Activated CD4-positive, alpha-beta memory T cell treated with anti-CD3 and anti-CD28 coated beads, Interleukin-2, amount 10 ng/mL, durations not matched to agents 7 days and 5 days (primary cell): Measurements from ENCODE around the gene CALHM2. TPM values are rescaled to one million over a fixed set of nuclear protein-coding genes. Genes with fewer than 3 reads are reported as not detected.
"Not testable (repeated sequence)": the region's sequence is repeated elsewhere in the genome, so short reads cannot be mapped to it uniquely, and the experiment has no call there.

ENCODE experiments used
- CTCF ChIA-PET: fragments of 350-600 bp; sonication (Branson Sonifier 250); formaldehyde crosslinking; loops from one replicate; lab custom pipeline; 2021; ENCODE audit warnings: antibody characterized with exemption, inconsistent platforms; lab: Charles Lee
- POLR2A ChIA-PET: fragments of 350-600 bp; sonication (Branson Sonifier 250); formaldehyde crosslinking; loops from one replicate; lab custom pipeline; 2021; ENCODE audit warnings: antibody characterized with exemption; lab: Charles Lee
- DNase-seq: peaks from one replicate; pipeline ENCODE4 v3.0.0-alpha.2; 2020
- H3K27ac Mint-ChIP-seq: one replicate; pipeline ENCODE4 v1.8.0; 2021; ENCODE audit warnings: mild to moderate bottlenecking, mixed read lengths
- H3K27me3 Mint-ChIP-seq: one replicate; pipeline ENCODE4 v1.8.0; 2021; ENCODE audit warnings: mixed read lengths
- H3K36me3 Mint-ChIP-seq: one replicate; pipeline ENCODE4 v1.8.0; 2021; ENCODE audit warnings: low read depth, mixed read lengths
- H3K4me1 Mint-ChIP-seq: one replicate; pipeline ENCODE4 v1.8.0; 2021; ENCODE audit warnings: mixed read lengths
- H3K4me3 Mint-ChIP-seq: one replicate; pipeline ENCODE4 v1.8.0; 2021; ENCODE audit warnings: mild to moderate bottlenecking, mixed read lengths
- H3K9me3 Mint-ChIP-seq: one replicate; pipeline ENCODE4 v1.8.0; 2021; ENCODE audit warnings: mixed read lengths
- total RNA-seq, 2 experiments: library from RNA; stranded (reverse); gene quantifications; one replicate each; pipeline ENCODE4 v1.2.3, GENCODE V29; 2021

Gene CALHM2
- total RNA-seq, 2 experiments from 2014 or later = 135 to 138 TPM

DNA sequence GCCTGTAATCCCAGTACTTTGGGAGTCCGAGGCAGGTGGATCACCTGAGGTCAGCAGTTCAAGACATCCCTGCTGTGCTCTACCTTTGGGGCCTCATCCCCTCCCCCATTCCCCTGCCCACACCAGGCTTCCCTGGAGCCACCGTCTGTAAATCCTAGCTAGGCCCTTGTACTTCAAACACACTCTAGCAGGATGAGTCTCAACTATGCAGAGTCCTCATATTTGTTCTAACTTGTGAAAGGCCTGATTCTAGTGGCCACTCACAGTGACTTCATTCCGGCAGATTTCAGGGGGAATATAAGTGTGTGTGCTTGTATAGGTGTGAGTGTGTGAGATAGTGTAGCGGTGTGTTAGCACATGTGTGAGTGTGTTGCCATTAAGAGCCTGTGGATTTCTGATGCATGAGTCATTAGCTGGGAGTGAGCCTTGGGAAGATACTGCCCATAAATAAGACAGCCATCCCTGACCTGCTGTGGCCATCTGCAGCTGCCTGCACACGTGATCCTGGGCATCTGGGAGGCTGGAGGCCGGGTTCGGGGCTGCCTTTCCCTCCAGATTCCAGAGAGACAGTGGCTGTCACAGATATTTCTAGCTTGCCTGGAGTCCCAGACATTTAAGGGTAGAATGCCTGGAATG lies 39.7 kb upstream of the CALHM2 start:
- Mint-ChIP-seq H3K27me3 (peaks cover 52% of the 10 kb centered on the region), H3K4me1 (peaks cover 22% of the 10 kb centered on the region), H3K27ac (no peak overlapping the region), H3K4me3 (no peak overlapping the region), H3K36me3 (no peaks in the 10 kb centered on the region), H3K9me3 (no peaks in the 10 kb centered on the region)
- ChIA-PET CTCF (interaction anchor here (1.7 to 12.3 kb wide), 3 partner anchors 9 to 77 kb away, joined by 4 to 228 read pairs (median 6); no protein-coding TSS in a partner anchor), POLR2A (interaction anchor here (0.6 to 2.8 kb wide), 6 partner anchors 12 to 107 kb away, joined by 3 to 13 read pairs (median 3); no protein-coding TSS in a partner anchor)
- DNase-seq = no peak

GRCh38 chr10:103490986-103491314 lies 38.8 kb upstream of the CALHM2 start:
- Mint-ChIP-seq H3K27ac (no peak overlapping the region), H3K27me3 (peaks cover 47% of the 10 kb centered on the region), H3K9me3 (no peaks in the 10 kb centered on the region), H3K4me1 (peaks cover 22% of the 10 kb centered on the region), H3K36me3 (no peaks in the 10 kb centered on the region), H3K4me3 (no peak overlapping the region)
- POLR2A ChIA-PET = interaction anchor here (0.6 to 1.1 kb wide), 3 partner anchors 16 to 64 kb away, joined by 3 read pairs; no protein-coding TSS in a partner anchor
- DNase-seq = no peak
- CTCF ChIA-PET = interaction anchor here (0.9 to 12.3 kb wide), 4 partner anchors 10 to 76 kb away, joined by 3 to 228 read pairs (median 4); no protein-coding TSS in a partner anchor

DNA sequence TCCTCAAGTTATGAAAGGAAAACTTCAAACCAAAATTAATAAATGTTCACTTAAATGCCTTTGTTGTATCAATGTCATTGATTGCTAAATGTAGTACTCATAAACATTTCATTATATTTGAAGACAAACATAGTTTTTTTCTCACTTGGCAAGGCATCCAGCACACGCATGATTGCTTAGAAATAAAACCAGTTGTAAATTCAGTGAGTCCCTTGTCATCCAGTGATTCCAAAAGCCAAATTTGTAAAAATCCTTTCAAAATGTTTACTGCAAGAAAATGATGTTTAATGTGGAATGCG lies 35.2 kb upstream of the CALHM2 start:
- Mint-ChIP-seq H3K36me3 (no peaks in the 10 kb centered on the region), H3K9me3 (no peaks in the 10 kb centered on the region), H3K4me3 (no peak overlapping the region), H3K4me1 (peaks cover 15% of the 10 kb centered on the region), H3K27me3 (peaks cover 22% of the 10 kb centered on the region), H3K27ac (no peak overlapping the region)
- DNase-seq = no peak
- ChIA-PET CTCF (interaction anchor here (12.3 kb wide), 1 partner anchor 72 kb away, joined by 228 read pairs; no protein-coding TSS in a partner anchor), POLR2A (interaction anchor here (2.4 kb wide), 1 partner anchor 35 kb away, joined by 7 read pairs; the partner anchor contains the start of gene CALHM2)

GRCh38 chr10:103486635-103487409 lies 34.7 kb upstream of the CALHM2 start:
- not testable (repeated sequence) for H3K36me3 Mint-ChIP-seq, H3K4me3 Mint-ChIP-seq, DNase-seq, H3K27ac Mint-ChIP-seq, H3K9me3 Mint-ChIP-seq
- H3K27me3 Mint-ChIP-seq = peaks cover 16% of the 10 kb centered on the region
- ChIA-PET POLR2A (interaction anchor here (2.4 kb wide), 1 partner anchor 34 kb away, joined by 7 read pairs; the partner anchor contains the start of gene CALHM2), CTCF (interaction anchor here (1.0 to 12.3 kb wide), 12 partner anchors 10 to 133 kb away, joined by 3 to 228 read pairs (median 4); partner anchors contain the start of gene CALHM2)
- peaks cover 20% of the 10 kb centered on the region for H3K4me1 Mint-ChIP-seq

DNA sequence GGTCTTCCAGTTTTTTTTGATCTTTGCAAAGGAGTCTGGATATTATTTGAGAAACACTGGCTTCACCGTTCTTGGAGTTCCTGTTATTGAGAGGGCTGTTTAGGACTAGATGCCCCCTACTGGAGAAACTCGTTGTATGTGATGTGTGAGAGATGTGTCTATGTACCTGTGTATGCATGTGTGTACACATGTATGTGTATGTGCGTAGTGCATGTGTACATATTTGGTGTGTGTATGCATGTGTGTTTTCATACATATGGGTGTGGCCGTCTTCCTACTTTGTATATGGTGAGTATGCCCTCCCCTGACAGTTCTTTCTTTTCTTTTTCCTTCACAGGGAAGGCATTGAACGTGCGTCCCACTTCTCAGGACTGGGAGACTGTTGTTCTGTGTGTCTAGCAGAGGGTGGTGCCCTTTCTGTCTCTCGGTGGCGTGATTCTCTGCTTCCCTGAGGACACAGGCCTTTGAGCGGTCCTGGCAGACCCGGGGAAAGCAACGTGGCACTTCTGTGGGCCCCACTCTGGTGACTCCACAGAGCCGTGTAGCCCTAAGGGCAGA lies 29.9 kb upstream of the CALHM2 start:
- ChIA-PET CTCF (interaction anchor here (0.8 to 12.3 kb wide), 9 partner anchors 9 to 67 kb away, joined by 3 to 228 read pairs (median 9); partner anchors contain the start of genes CALHM1, CALHM2 and NEURL1), POLR2A (interaction anchor here (1.9 kb wide), 1 partner anchor 30 kb away, joined by 7 read pairs; the partner anchor contains the start of gene CALHM2)
- no peaks in the 10 kb centered on the region for H3K36me3 Mint-ChIP-seq
- no peak overlapping the region for H3K27ac Mint-ChIP-seq
- no peaks in the 10 kb centered on the region for H3K9me3 Mint-ChIP-seq
- peaks cover 3% of the 10 kb centered on the region for H3K27me3 Mint-ChIP-seq
- peak; percentile 38 for DNase-seq
- H3K4me3 Mint-ChIP-seq = no peak overlapping the region
- peaks cover 36% of the 10 kb centered on the region for H3K4me1 Mint-ChIP-seq

DNA sequence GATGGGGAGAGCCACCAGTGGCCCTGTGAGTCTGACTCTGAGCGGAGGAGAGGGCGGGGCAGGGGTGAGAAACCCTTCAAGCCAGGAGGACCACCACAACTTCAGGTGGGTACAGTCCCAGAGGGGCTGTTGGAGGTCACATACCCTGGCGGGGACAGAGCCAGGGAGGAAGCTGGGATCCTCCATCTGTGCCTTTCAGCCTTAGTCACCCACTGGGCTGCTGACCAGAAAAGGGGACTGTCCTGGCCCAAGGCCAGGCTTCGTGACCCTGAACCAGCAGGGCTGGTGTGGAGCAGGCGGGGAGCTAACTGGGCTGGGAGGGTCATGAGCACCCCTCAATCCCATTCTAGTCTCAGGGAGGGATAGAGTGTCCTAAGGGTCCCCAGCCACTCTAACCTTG lies 28.4 kb upstream of the CALHM2 start:
- H3K4me1 Mint-ChIP-seq = peaks cover 42% of the 10 kb centered on the region
- no peak overlapping the region for H3K27ac Mint-ChIP-seq
- H3K27me3 Mint-ChIP-seq = no peaks in the 10 kb centered on the region
- no peaks in the 10 kb centered on the region for H3K9me3 Mint-ChIP-seq
- DNase-seq = no peak
- H3K4me3 Mint-ChIP-seq = no peak overlapping the region
- ChIA-PET CTCF (interaction anchor here (0.6 to 2.1 kb wide), 10 partner anchors 9 to 566 kb away, joined by 3 to 18 read pairs (median 6); partner anchors contain the start of gene CALHM2), POLR2A (interaction anchor here (1.4 to 1.9 kb wide), 3 partner anchors 26 to 61 kb away, joined by 3 to 7 read pairs (median 4); partner anchors contain the start of gene CALHM2)
- no peaks in the 10 kb centered on the region for H3K36me3 Mint-ChIP-seq

DNA sequence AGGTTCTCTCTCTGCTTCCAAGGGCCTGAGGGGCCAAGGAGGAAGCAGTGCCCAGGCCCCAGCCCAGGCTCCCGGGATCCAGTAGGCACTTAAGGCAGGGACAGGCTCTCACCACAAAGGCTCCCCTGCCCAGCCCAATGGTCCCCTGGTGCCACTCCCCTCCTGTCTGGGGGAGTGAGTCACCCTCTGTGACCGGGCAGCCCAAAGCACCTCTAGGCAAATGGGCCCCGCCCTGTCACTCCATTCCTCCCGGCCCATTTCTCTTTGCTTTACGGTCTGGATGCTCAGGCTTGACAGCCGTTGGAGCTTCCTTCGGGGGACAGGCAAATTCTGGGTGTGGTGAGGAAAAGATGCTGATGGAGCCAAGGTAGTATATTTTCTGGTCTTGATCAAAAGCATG lies 27.0 kb upstream of the CALHM2 start, which contains the start of gene CALHM3:
TSS of gene CALHM3 (minus strand) at position 106 of the 400 bp plus-strand sequence. CDS start 208 bp downstream, outside the sequence.
- Mint-ChIP-seq H3K27ac (no peak within 1 kb of the TSS), H3K4me1 (peaks cover 49% of the 10 kb centered on the region), H3K36me3 (no peaks in the 10 kb centered on the region), H3K9me3 (no peaks in the 10 kb centered on the region), H3K4me3 (no peak within 1 kb of the TSS), H3K27me3 (no peaks in the 10 kb centered on the region)
- ChIA-PET POLR2A (interaction anchor here (1.4 kb wide), 2 partner anchors 24 to 27 kb away, joined by 3 to 4 read pairs; partner anchors contain the start of gene CALHM2), CTCF (interaction anchor here (1.3 to 5.5 kb wide), 3 partner anchors 28 to 63 kb away, joined by 5 to 34 read pairs (median 6); partner anchors contain the start of gene CALHM2)
- no peak for DNase-seq

- Mint-ChIP-seq H3K4me1 (peaks cover 53% of the 10 kb centered on the region), H3K27me3 (no peaks in the 10 kb centered on the region), H3K36me3 (no peaks in the 10 kb centered on the region), H3K27ac (no peak overlapping the region), H3K9me3 (no peaks in the 10 kb centered on the region), H3K4me3 (no peak overlapping the region)
- POLR2A ChIA-PET = interaction anchor here (1.4 kb wide), 1 partner anchor 27 kb away, joined by 4 read pairs; the partner anchor contains the start of gene CALHM2
- DNase-seq = no peak
- CTCF ChIA-PET = interaction anchor here (1.3 to 5.5 kb wide), 3 partner anchors 27 to 62 kb away, joined by 5 to 34 read pairs (median 6); partner anchors contain the start of gene CALHM2
Observed at GRCh38 chr10:103478671-103479070, 26.5 kb upstream of the CALHM2 start.

DNA sequence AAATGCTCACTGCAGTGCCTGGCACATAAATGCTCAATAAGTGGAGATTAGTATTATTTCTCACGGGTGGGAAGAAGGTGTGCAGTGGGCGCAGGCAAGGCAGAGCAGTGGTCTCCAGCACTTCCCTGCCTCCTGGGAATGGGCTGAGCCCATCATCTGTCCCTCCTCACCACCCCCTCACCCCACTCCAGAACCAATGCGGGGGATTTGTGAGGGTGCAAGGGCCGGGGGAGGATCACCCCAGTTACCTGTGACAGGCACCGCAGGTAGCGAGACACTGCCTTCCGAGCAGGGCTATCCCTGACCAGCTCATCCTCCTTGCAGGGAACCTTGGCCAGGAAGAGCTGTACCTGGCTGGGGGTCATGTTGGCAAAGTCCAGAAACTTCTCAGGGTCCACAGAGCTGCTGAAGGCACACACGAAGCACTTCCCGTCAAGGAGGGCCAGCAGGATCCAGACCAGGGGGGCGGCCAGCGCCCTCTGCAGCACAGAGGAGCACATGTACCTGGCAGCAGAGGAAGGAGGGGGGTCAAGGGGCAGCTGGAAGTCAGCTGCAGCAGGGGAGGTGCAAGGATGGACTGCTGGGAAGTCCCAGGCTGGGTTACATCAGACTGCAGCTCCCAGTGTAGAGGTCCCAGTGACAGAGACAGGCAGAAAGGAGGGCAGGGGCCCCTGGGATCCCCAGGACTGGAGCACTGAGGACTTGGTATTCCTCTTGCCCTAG lies 24.0 kb upstream of the CALHM2 start:
- DNase-seq = peak; percentile 46
- POLR2A ChIA-PET = interaction anchor here (1.0 to 3.5 kb wide), 3 partner anchors 11 to 24 kb away, joined by 3 to 27 read pairs (median 3); partner anchors contain the start of gene CALHM2
- no peak overlapping the region for H3K4me3 Mint-ChIP-seq
- CTCF ChIA-PET = interaction anchor here (0.6 to 5.5 kb wide), 8 partner anchors 10 to 108 kb away, joined by 3 to 34 read pairs (median 5); partner anchors contain the start of genes CALHM2, NEURL1 and TAF5
- no peaks in the 10 kb centered on the region for H3K9me3 Mint-ChIP-seq
- H3K27ac Mint-ChIP-seq = peak overlapping the region; percentile 42
- H3K27me3 Mint-ChIP-seq = no peaks in the 10 kb centered on the region
- peaks cover 66% of the 10 kb centered on the region for H3K4me1 Mint-ChIP-seq
- H3K36me3 Mint-ChIP-seq = no peaks in the 10 kb centered on the region

DNA sequence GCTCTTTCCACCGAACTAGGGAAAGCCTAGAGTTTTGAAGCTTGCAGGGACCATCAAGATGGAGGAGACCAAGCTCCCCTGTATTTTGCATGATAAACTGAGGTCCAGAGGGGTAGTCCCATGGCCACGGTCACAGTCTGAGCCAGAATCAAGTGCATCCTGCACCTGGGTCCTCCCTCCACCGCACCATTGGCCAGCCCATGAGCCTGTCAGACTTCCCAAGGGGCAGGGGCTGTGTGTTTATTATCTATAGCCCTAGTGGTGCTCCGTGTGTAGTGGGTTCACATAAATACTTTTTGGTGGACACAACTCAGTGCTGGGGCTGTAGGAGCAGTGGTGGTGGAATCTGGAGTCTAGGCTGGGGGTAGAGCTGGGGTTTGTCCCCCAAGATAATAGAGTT lies 23.3 kb upstream of the CALHM2 start:
- Mint-ChIP-seq H3K4me1 (peaks cover 69% of the 10 kb centered on the region), H3K36me3 (peaks cover 7% of the 10 kb centered on the region), H3K9me3 (no peaks in the 10 kb centered on the region), H3K4me3 (no peak overlapping the region), H3K27ac (no peak overlapping the region), H3K27me3 (no peaks in the 10 kb centered on the region)
- DNase-seq = no peak
- ChIA-PET POLR2A (interaction anchor here (0.7 to 3.5 kb wide), 3 partner anchors 15 to 28 kb away, joined by 3 to 27 read pairs (median 3); partner anchors contain the start of gene CALHM2), CTCF (interaction anchor here (0.6 to 5.5 kb wide), 8 partner anchors 10 to 108 kb away, joined by 3 to 34 read pairs (median 6); partner anchors contain the start of genes CALHM2 and TAF5)

DNA sequence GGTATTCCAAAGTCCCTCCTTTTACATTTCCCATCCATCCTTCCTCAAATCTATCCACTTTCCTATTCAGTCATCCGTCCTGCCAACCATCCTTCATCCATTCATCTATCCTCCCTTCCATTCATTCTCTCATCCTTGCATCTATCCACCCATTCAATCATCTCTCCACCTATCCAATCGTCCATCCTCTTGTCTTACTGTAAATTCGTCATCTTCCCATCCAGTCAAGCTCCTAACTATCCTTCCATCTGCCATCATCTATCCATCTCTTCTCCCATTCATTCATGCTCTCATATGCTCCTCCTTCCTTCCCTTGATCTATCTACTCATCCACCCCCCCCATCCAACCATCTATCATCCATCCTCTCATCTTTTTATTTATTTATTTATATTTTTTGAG lies 21.9 kb upstream of the CALHM2 start:
- no peak for DNase-seq
- ChIA-PET POLR2A (interaction anchor here (3.5 kb wide), 1 partner anchor 22 kb away, joined by 27 read pairs; the partner anchor contains the start of gene CALHM2), CTCF (interaction anchor here (1.2 to 3.5 kb wide), 2 partner anchors 15 to 57 kb away, joined by 7 to 22 read pairs; no protein-coding TSS in a partner anchor)
- Mint-ChIP-seq H3K27ac (peak overlapping the region; percentile 4), H3K4me1 (peaks cover 73% of the 10 kb centered on the region), H3K36me3 (peaks cover 14% of the 10 kb centered on the region), H3K27me3 (no peaks in the 10 kb centered on the region), H3K4me3 (no peak overlapping the region), H3K9me3 (no peaks in the 10 kb centered on the region)
